Cardiac muscle cell (in vitro differentiated cells and primary cell): ENCODE results near the gene ST3GAL3. TPM values are rescaled to one million over a fixed set of nuclear protein-coding genes. Genes with fewer than 3 reads are reported as not detected.

Experiments used
- DNase-seq, 2 donors: peaks; one replicate each; pipeline versions ENCODE4 v3.0.0 to v3.0.0-alpha.2; 2010 to 2017; ENCODE audit warnings: low read depth in 1 of 2, low spot score in 1 of 2
- H3K27ac ChIP-seq: fragments of 200-600 bp; sonication (generic); 2 replicates; pipeline ENCODE4 v1.5.1; 2016
- H3K27me3 ChIP-seq: fragments of 200-600 bp; sonication (generic); 2 replicates; pipeline ENCODE4 v1.6.0; 2016; ENCODE audit warnings: control low read depth
- H3K36me3 ChIP-seq: fragments of 200-600 bp; sonication (generic); 2 replicates; pipeline ENCODE4 v1.5.1; 2016; ENCODE audit warnings: control low read depth
- H3K4me1 ChIP-seq: fragments of 200-600 bp; sonication (generic); 2 replicates; pipeline ENCODE4 v1.8.1; 2017; ENCODE audit warnings: low read depth, mild to moderate bottlenecking, mixed run types
- H3K4me3 ChIP-seq: fragments of 200-600 bp; sonication (generic); 2 replicates; pipeline ENCODE4 v1.5.1; 2016; ENCODE audit warnings: mild to moderate bottlenecking
- H3K9me3 ChIP-seq: fragments of 200-600 bp; sonication (generic); 2 replicates; pipeline ENCODE4 v1.5.1; 2017; ENCODE audit warnings: low read depth, mild to moderate bottlenecking, control low read depth
- CTCF ChIP-seq: IDR thresholded peaks from 2 replicates; pipeline ENCODE4 v1.5.1; 2012; ENCODE audit warnings: low read depth, mild to moderate bottlenecking, low read length
- polyA plus RNA-seq: library from polyadenylated mRNA; unstranded; fragments of >200 nt; fragmentation: Nextera tagmentation; extraction: Ambion mirVana; gene quantifications from 2 replicates; pipeline ENCODE4 v1.2.1, GENCODE V29; 2016
- total RNA-seq: library from RNA; depleted of rRNA; stranded (reverse); fragments of >200 nt; gene quantifications from 2 replicates; pipeline ENCODE4 v1.2.3, GENCODE V29; 2016

ST3GAL3 gene
- total and polyA plus RNA-seq, 2 experiments from 2014 or later = 34.7 to 35.7 TPM

- no peak for TF ChIP-seq CTCF
- no peak for DNase-seq
- no peaks in the 10 kb centered on the region for H3K36me3 ChIP-seq
Measured at GRCh38 chr1:43938383-43938782, 231.0 kb downstream of the ST3GAL3 start.

GRCh38 chr1:43938892-43939587 is 231.7 kb downstream of the ST3GAL3 start:
- H3K9me3 ChIP-seq = no peaks in the 10 kb centered on the region
- peaks cover 5% of the 10 kb centered on the region for H3K4me1 ChIP-seq
- no peak overlapping the region for H3K27ac ChIP-seq
- peaks cover 8% of the 10 kb centered on the region for H3K27me3 ChIP-seq
- no peaks in the 10 kb centered on the region for H3K36me3 ChIP-seq
- TF ChIP-seq CTCF = no peak
- H3K4me3 ChIP-seq = no peak overlapping the region
- no peak for DNase-seq

More at GRCh38 chr1:43938383-43938782, 231.0 kb downstream of the ST3GAL3 start:
- Histone ChIP-seq H3K4me1 (peaks cover 5% of the 10 kb centered on the region), H3K9me3 (no peaks in the 10 kb centered on the region), H3K27me3 (peaks cover 8% of the 10 kb centered on the region), H3K27ac (no peak overlapping the region), H3K4me3 (no peak overlapping the region)

GRCh38 chr1:43942411-43942810 is 235.1 kb downstream of the ST3GAL3 start:
- H3K9me3 ChIP-seq = no peaks in the 10 kb centered on the region
- TF ChIP-seq CTCF = no peak

GRCh38 chr1:43944860-43945259 is 237.5 kb downstream of the ST3GAL3 start:
- H3K36me3 ChIP-seq = no peaks in the 10 kb centered on the region
- no peaks in the 10 kb centered on the region for H3K9me3 ChIP-seq
- H3K27me3 ChIP-seq = peaks cover 3% of the 10 kb centered on the region
- H3K27ac ChIP-seq = no peak overlapping the region
- no peak for DNase-seq
- TF ChIP-seq CTCF = no peak
- no peak overlapping the region for H3K4me3 ChIP-seq
- peaks cover 12% of the 10 kb centered on the region for H3K4me1 ChIP-seq

More at GRCh38 chr1:43942411-43942810, 235.1 kb downstream of the ST3GAL3 start:
- Histone ChIP-seq H3K27me3 (peaks cover 4% of the 10 kb centered on the region), H3K27ac (no peak overlapping the region), H3K4me3 (no peak overlapping the region), H3K4me1 (peaks cover 7% of the 10 kb centered on the region), H3K36me3 (no peaks in the 10 kb centered on the region)
- DNase-seq = no peak

- Histone ChIP-seq H3K9me3 (no peaks in the 10 kb centered on the region), H3K27ac (peak overlapping the region; percentile 99), H3K27me3 (no peaks in the 10 kb centered on the region), H3K4me3 (peak overlapping the region; percentile 56), H3K36me3 (no peaks in the 10 kb centered on the region), H3K4me1 (peaks cover 12% of the 10 kb centered on the region)
- DNase-seq = no peak
- TF ChIP-seq CTCF = no peak
Measured at GRCh38 chr1:43945674-43946235, 238.4 kb downstream of the ST3GAL3 start.
